GM19395 (cell line): ENCODE measurements around the gene ZNF410.
"Not testable (repeated sequence)": the region's sequence is repeated elsewhere in the genome, so short reads cannot be mapped to it uniquely, and the experiment has no call there.

ENCODE experiments used
- ATAC-seq: cut with Tn5 transposase; IDR thresholded peaks from one replicate; pipeline ENCODE4 v1.9.1; 2021; ENCODE audit warnings: mild to moderate bottlenecking, moderate library complexity; ENCODE audit not compliant: unreplicated experiment

The ZNF410 gene

GRCh38 chr14:73886449-73887317 lies at the start of gene ZNF410:
ZNF410 (plus strand) TSS chr14:73886859; CDS start chr14:73892176, 5,317 bp downstream.
- ATAC-seq = peak; percentile 94

DNA sequence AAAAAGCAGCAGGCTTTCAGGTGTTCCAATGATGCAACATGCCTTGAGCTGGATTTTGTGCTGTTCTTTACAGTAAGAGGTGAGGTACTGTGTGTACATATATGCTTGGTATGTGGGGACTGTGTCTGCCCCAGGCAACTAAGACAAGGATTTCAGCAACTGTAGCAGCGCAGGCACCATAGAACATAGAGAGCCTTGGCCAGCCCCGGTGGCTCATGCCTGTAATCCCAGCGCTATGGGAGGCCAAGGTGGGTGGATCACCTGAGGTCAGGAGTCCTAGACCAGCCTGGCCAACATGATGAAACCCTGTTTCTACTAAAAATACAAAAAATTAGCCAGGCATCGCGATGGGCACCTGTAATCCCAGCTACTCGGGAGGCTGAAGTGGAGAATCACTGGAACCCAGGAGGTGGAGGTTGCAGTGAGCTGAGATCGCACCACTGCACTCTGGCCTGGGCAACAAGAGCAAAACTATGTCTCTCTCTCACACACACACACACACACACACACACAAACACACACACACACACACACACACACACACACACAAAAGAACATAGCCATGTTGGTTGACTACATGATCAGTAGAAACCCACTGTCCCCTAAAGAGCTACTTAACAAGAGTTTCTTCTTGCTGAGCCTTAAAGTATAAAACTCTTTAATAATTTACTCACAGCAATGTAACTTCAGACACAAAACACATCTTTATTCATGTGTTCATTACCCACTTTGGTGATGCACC lies 48.2 kb upstream of the ZNF410 start:
- ATAC-seq = not testable (repeated sequence)

GRCh38 chr14:73842201-73842600 lies 44.5 kb upstream of the ZNF410 start:
- ATAC-seq = no peak

DNA sequence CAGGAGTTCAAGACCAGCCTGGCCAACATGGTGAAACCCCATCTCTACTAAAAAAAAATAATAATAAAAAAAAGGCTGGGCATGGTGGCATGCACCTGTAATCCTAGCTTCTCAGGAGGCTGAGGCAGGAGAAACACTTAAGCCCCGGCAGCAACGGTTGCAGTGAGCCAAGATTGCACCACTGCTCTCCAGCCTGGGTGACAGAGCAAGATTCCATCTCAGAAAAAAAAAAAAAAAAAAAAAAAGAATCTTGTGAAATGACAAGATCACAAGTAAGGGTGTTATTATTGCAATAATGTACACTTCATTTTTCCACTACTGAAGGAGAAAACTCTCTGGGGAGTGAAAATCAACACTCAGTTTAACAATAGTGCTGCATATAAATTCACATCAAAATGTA lies 43.8 kb upstream of the ZNF410 start:
- no peak for ATAC-seq

DNA sequence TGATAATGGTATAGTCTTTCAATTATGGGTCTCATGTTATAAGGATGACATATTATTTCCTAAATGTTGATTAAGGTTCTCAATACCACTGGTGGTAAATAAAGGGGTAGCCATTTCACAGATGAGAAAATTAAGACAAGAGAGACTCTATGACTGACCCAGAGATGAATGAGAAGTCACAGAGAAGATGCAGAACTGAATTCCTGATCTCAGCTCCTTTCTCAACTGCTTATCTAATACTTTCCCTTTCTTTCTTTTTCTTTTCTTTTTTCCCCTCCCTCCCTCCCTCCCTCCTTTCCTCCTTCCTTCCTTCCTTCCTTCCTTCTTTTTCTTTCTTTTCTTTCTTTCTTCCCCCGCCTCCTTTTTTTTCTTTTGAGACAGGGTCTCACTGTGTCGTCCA lies 43.4 kb upstream of the ZNF410 start:
- no peak for ATAC-seq

- ATAC-seq = no peak
Observed at GRCh38 chr14:73846947-73847346, 39.7 kb upstream of the ZNF410 start.

- ATAC-seq = no peak
Observed at GRCh38 chr14:73851000-73851399, 35.7 kb upstream of the ZNF410 start.

DNA sequence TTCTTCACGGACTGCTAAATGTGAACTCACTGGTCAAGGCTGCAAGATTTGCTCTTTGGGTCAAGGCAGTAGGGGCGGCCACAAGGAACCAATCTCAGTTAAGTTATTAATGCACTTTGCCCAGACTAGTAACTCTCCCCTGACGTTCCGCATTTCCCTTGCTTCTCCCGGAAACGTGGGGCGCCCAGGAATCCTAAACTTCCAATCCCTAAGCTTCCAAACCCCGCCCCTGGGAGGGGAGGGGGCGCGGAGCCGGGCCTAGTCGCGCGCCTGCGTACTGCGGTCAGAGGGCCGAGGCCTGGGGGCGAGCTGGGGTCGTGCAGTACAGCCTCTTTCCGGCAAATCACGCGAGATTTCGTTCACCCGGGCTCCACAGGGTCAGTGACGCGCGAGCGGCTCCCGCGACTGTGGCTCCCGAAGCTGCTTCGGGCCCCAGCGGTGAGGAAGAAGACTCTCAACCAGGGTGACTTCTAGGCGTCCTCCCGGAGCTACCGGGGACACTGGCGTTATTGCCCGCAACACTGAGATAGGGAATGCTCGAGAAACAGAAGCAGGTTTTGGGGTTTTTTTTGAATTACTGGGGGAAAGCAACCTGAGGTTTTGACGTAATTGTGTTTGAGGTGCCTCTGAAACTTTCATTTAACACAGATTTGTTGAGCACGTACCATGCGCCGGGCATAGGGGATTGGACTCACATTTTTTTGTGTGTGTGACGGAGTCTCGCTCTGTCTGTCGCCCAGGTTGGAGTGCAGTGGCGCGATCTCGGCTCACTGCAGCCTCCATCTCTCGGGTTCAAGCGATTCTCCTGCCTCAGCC lies 34.9 kb upstream of the ZNF410 start, which contains the start of gene PTGR2:
TSS of gene PTGR2 (plus strand) at position 265 of the 816 bp plus-strand sequence. CDS start 7,032 bp downstream, outside the sequence.
- peak; percentile 80 for ATAC-seq

GRCh38 chr14:73859145-73859544 lies 27.5 kb upstream of the ZNF410 start:
- ATAC-seq = no peak

DNA sequence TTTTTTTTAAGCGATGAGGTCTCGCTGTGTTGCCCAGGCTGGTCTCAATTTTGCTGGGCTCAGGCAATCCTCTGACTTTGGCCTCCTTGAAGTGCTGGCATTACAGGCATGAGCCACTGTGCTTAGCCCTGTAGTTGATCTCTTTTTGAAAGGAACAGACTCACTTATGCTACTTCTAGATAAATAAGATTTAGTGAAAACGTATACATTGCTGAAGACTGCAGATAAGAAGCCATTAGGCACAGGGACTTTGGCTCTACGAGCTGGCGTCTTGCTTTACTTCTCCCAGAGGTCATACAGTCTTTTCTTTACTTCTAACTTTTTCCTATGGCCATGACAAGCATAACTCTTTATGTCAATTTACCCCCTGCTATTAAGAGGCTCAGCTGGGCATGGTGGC lies 25.6 kb upstream of the ZNF410 start:
- ATAC-seq = no peak

GRCh38 chr14:73862480-73862879 lies 24.2 kb upstream of the ZNF410 start:
- no peak for ATAC-seq

DNA sequence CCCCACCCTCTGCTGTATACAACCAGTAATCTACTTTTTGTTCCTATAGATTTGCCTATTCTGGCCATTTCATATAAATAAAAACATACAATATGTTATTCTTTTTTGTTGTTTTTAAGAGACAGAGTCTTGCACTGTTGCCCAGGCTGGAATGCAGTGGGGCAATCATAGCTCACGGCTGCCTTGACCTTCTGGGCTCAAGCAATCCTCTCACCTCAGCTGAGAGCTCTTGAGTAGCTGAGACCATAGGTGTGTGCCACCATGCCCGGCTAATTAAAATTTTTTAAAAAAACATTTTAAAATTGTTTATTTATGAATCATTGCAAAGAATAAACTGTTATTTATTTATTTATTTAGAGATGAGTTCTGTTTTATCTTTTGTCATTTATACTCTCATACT lies 23.4 kb upstream of the ZNF410 start:
- ATAC-seq = no peak

GRCh38 chr14:73865534-73866113 lies 21.0 kb upstream of the ZNF410 start:
- ATAC-seq = no peak

GRCh38 chr14:73869754-73870153 lies 16.9 kb upstream of the ZNF410 start:
- ATAC-seq = not testable (repeated sequence)

GRCh38 chr14:73870525-73871235 lies 16.0 kb upstream of the ZNF410 start:
- no peak for ATAC-seq

DNA sequence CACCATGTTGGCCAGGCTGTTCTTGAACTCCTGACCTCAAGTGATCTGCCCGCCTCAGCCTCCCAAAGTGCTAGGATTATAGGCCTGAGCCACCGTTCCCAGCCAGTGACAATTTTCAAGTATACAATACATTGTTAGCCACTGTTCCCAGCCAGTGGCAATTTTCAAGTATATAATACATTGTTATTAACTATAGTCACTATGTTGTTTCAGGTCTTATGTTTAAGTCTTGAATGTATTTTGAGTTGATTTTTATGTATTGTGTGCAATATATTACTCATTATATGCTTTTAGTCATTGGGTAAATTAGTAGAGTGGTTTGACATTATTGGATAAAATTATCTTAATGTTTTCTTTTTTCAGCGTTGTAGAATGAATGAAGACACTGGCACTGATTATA lies 13.0 kb upstream of the ZNF410 start:
- ATAC-seq = no peak

DNA sequence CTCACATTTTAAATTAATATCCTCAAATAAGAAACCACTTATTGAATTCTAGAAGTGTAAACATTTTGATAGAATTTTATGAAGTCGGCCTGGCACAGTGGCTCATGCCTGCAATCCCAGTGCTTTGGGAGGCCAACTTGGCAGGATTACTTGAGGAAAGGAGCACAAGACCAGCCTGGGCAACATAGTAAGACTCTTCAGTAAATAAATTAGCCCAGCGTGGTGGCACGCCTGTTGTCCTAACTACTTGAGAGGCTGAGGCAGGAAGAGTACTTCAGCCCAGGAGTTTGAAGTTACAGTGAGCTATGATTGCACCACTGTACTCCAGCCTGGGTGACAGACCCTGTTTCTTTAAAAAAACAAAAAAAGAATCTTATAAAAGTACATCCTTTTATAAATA lies 8.9 kb upstream of the ZNF410 start:
- ATAC-seq = no peak

DNA sequence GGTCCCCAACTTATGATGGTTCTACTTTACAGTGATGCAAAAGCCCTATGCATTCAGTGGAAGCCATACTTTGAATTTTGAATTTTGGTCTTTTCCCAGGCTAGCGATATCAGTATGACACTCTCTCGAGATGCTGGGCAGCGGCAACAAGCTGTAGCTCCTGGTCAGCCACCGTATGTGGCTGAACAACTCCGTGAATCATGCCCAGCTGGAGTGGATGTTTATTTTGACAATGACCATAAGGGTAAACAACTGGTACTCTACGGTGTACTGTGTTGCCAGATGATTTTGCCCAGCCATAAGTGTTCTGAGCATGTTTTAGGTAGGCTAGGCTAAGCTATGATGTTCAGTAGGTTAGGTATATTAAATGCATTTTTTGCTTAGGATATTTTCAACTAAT lies 8.2 kb upstream of the ZNF410 start:
- no peak for ATAC-seq

- ATAC-seq = no peak
Observed at GRCh38 chr14:73879027-73879426, 7.6 kb upstream of the ZNF410 start.
